ENCODE results near the gene CTNNA2.

CTNNA2 gene

DNA sequence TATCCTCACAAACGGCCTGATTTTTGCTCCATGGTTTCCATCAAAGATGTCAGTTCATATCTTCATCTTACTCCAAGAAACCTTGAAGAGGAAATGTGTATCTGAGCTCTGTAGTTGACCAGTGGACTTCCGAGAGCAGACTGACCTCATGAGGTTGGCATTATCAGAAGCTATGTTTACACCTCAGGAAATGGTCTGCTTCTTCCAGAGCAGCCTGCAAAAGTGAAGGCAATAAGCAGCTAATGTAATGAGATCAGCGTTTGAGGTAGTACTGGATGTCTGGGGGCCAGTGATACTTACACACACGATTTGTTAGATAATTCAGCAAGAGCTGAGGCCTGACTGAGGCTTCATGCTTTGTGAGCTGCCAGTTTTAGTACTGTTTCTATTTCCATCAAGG is 602.0 kb downstream of the CTNNA2 start:
- Histone ChIP-seq H3K36me3 (ENCODE audit: control insufficient read depth in 1 of 2, insufficient read depth in 2 of 2, low read depth in 1 of 2, low read length in 2 of 2) (no peaks in the 10 kb centered on the region), H2BK15ac (ENCODE audit: low read depth, poor library complexity, severe bottlenecking) (no peak overlapping the region), H3K9ac (ENCODE audit: low read length) (no peak overlapping the region), H3K14ac (ENCODE audit: low read length in 2 of 2) (no peak overlapping the region), H2AK5ac (ENCODE audit: low read length, severe bottlenecking) (no peak overlapping the region), H2AFZ (ENCODE audit: low read depth, low read length) (no peak overlapping the region), H4K8ac (ENCODE audit: low read length) (no peak overlapping the region), H3K18ac (ENCODE audit: low read depth in 1 of 2, low read length in 2 of 2) (no peak overlapping the region), H3K79me1 (replicated peaks; ENCODE audit: low read length, poor library complexity, severe bottlenecking) (no peaks in the 10 kb centered on the region), H3K27me3 (ENCODE audit: control insufficient read depth in 1 of 2, insufficient read depth in 1 of 2, low read length in 2 of 2) (peaks cover 0 to 3% of the 10 kb centered on the region in 2 experiments), H3K9me3 (ENCODE audit: control insufficient read depth, low read length) (no peaks in the 10 kb centered on the region), H3K23ac (ENCODE audit: low read length in 2 of 2) (no peak overlapping the region), H2BK12ac (ENCODE audit: low read length in 2 of 2) (no peak overlapping the region), H2BK120ac (ENCODE audit: low read depth, low read length) (no peak overlapping the region), H3K4me1 (ENCODE audit: control insufficient read depth, insufficient read depth, low read depth, low read length) (no peaks in the 10 kb centered on the region), H3K4me2 (ENCODE audit: low read length, poor library complexity, severe bottlenecking) (no peak overlapping the region), H3K4me3 (ENCODE audit: insufficient read depth in 1 of 2, low read depth in 1 of 2, low read length in 2 of 2) (no peak overlapping the region), H3K27ac (ENCODE audit: low read length, poor library complexity, severe bottlenecking) (no peak overlapping the region), H4K91ac (ENCODE audit: low read length) (no peak overlapping the region), H3K4ac (ENCODE audit: low read depth in 1 of 2, low read length in 2 of 2) (no peak overlapping the region), H2BK5ac (ENCODE audit: low read depth, low read length, poor library complexity, severe bottlenecking) (no peak overlapping the region)
- no peak for DNase-seq
- WGBS: 36% methylated on average over 3 of the region's 4 CpGs

GRCh38 chr2:80117401-80117800 is 604.5 kb downstream of the CTNNA2 start:
- no peaks in the 10 kb centered on the region for H3K79me1 ChIP-seq (replicated peaks; ENCODE audit: low read length, poor library complexity, severe bottlenecking)
- no peak overlapping the region for H3K18ac ChIP-seq (ENCODE audit: low read depth in 1 of 2, low read length in 2 of 2)
- no peak overlapping the region for H2AFZ ChIP-seq (ENCODE audit: low read depth, low read length)
- H3K4me3 ChIP-seq (ENCODE audit: insufficient read depth in 1 of 2, low read depth in 1 of 2, low read length in 2 of 2): no peak overlapping the region
- H2BK120ac ChIP-seq (ENCODE audit: low read depth, low read length): no peak overlapping the region
- H2AK5ac ChIP-seq (ENCODE audit: low read length, severe bottlenecking): no peak overlapping the region
- H3K9ac ChIP-seq (ENCODE audit: low read length): no peak overlapping the region
- H3K23ac ChIP-seq (ENCODE audit: low read length in 2 of 2): no peak overlapping the region
- H4K8ac ChIP-seq (ENCODE audit: low read length): no peak overlapping the region
- H2BK5ac ChIP-seq (ENCODE audit: low read depth, low read length, poor library complexity, severe bottlenecking): no peak overlapping the region
- no peak for DNase-seq
- no peak overlapping the region for H2BK12ac ChIP-seq (ENCODE audit: low read length in 2 of 2)
- no peak overlapping the region for H4K91ac ChIP-seq (ENCODE audit: low read length)
- H3K4me2 ChIP-seq (ENCODE audit: low read length, poor library complexity, severe bottlenecking): no peak overlapping the region
- H3K27ac ChIP-seq (ENCODE audit: low read length, poor library complexity, severe bottlenecking): no peak overlapping the region
- no peak overlapping the region for H3K14ac ChIP-seq (ENCODE audit: low read length in 2 of 2)
- H3K4me1 ChIP-seq (ENCODE audit: control insufficient read depth, insufficient read depth, low read depth, low read length): no peaks in the 10 kb centered on the region
- H2BK15ac ChIP-seq (ENCODE audit: low read depth, poor library complexity, severe bottlenecking): no peak overlapping the region
- no peaks in the 10 kb centered on the region for H3K36me3 ChIP-seq (ENCODE audit: control insufficient read depth in 1 of 2, insufficient read depth in 2 of 2, low read depth in 1 of 2, low read length in 2 of 2)
- H3K9me3 ChIP-seq (ENCODE audit: control insufficient read depth, low read length): no peaks in the 10 kb centered on the region
- H3K4ac ChIP-seq (ENCODE audit: low read depth in 1 of 2, low read length in 2 of 2): no peak overlapping the region
- H3K27me3 ChIP-seq (ENCODE audit: control insufficient read depth in 1 of 2, insufficient read depth in 1 of 2, low read length in 2 of 2): peaks cover 0 to 4% of the 10 kb centered on the region in 2 experiments

- no peak overlapping the region for H4K91ac ChIP-seq (ENCODE audit: low read length)
- no peak overlapping the region for H2AK5ac ChIP-seq (ENCODE audit: low read length, severe bottlenecking)
- no peaks in the 10 kb centered on the region for H3K4me1 ChIP-seq (ENCODE audit: control insufficient read depth, insufficient read depth, low read depth, low read length)
- H3K23ac ChIP-seq (ENCODE audit: low read length in 2 of 2): no peak overlapping the region
- no peak overlapping the region for H2BK5ac ChIP-seq (ENCODE audit: low read depth, low read length, poor library complexity, severe bottlenecking)
- H3K4me3 ChIP-seq (ENCODE audit: insufficient read depth in 1 of 2, low read depth in 1 of 2, low read length in 2 of 2): no peak overlapping the region
- H3K9me3 ChIP-seq (ENCODE audit: control insufficient read depth, low read length): no peaks in the 10 kb centered on the region
- no peak overlapping the region for H3K9ac ChIP-seq (ENCODE audit: low read length)
- H4K8ac ChIP-seq (ENCODE audit: low read length): no peak overlapping the region
- no peak overlapping the region for H3K18ac ChIP-seq (ENCODE audit: low read depth in 1 of 2, low read length in 2 of 2)
- H3K27ac ChIP-seq (ENCODE audit: low read length, poor library complexity, severe bottlenecking): no peak overlapping the region
- no peak overlapping the region for H2BK12ac ChIP-seq (ENCODE audit: low read length in 2 of 2)
- no peak overlapping the region for H2AFZ ChIP-seq (ENCODE audit: low read depth, low read length)
- no peak overlapping the region for H2BK120ac ChIP-seq (ENCODE audit: low read depth, low read length)
- no peak overlapping the region for H3K14ac ChIP-seq (ENCODE audit: low read length in 2 of 2)
- no peak overlapping the region for H3K4ac ChIP-seq (ENCODE audit: low read depth in 1 of 2, low read length in 2 of 2)
- H3K36me3 ChIP-seq (ENCODE audit: control insufficient read depth in 1 of 2, insufficient read depth in 2 of 2, low read depth in 1 of 2, low read length in 2 of 2): no peaks in the 10 kb centered on the region
- H3K79me1 ChIP-seq (replicated peaks; ENCODE audit: low read length, poor library complexity, severe bottlenecking): no peaks in the 10 kb centered on the region
- H3K4me2 ChIP-seq (ENCODE audit: low read length, poor library complexity, severe bottlenecking): no peak overlapping the region
- DNase-seq: no peak
- peaks cover 0 to 10% of the 10 kb centered on the region in 2 experiments for H3K27me3 ChIP-seq (ENCODE audit: control insufficient read depth in 1 of 2, insufficient read depth in 1 of 2, low read length in 2 of 2)
- H2BK15ac ChIP-seq (ENCODE audit: low read depth, poor library complexity, severe bottlenecking): no peak overlapping the region
- 72% methylated on average over 2 of the region's 3 CpGs for WGBS
Observed at GRCh38 chr2:80120866-80121265, 608.0 kb downstream of the CTNNA2 start.

GRCh38 chr2:80122675-80123074 is 609.8 kb downstream of the CTNNA2 start:
- H2AK5ac ChIP-seq (ENCODE audit: low read length, severe bottlenecking): no peak overlapping the region
- H3K23ac ChIP-seq (ENCODE audit: low read length in 2 of 2): no peak overlapping the region
- no peak overlapping the region for H3K4ac ChIP-seq (ENCODE audit: low read depth in 1 of 2, low read length in 2 of 2)
- H2AFZ ChIP-seq (ENCODE audit: low read depth, low read length): no peak overlapping the region
- no peak overlapping the region for H4K91ac ChIP-seq (ENCODE audit: low read length)
- H2BK5ac ChIP-seq (ENCODE audit: low read depth, low read length, poor library complexity, severe bottlenecking): no peak overlapping the region
- H2BK12ac ChIP-seq (ENCODE audit: low read length in 2 of 2): no peak overlapping the region
- H3K27me3 ChIP-seq (ENCODE audit: control insufficient read depth in 1 of 2, insufficient read depth in 1 of 2, low read length in 2 of 2): peaks cover 0 to 10% of the 10 kb centered on the region in 2 experiments
- no peak overlapping the region for H2BK15ac ChIP-seq (ENCODE audit: low read depth, poor library complexity, severe bottlenecking)
- H3K4me1 ChIP-seq (ENCODE audit: control insufficient read depth, insufficient read depth, low read depth, low read length): no peaks in the 10 kb centered on the region
- H4K8ac ChIP-seq (ENCODE audit: low read length): no peak overlapping the region
- no peak overlapping the region for H2BK120ac ChIP-seq (ENCODE audit: low read depth, low read length)
- no peaks in the 10 kb centered on the region for H3K36me3 ChIP-seq (ENCODE audit: control insufficient read depth in 1 of 2, insufficient read depth in 2 of 2, low read depth in 1 of 2, low read length in 2 of 2)
- no peak for DNase-seq
- H3K4me2 ChIP-seq (ENCODE audit: low read length, poor library complexity, severe bottlenecking): no peak overlapping the region
- H3K4me3 ChIP-seq (ENCODE audit: insufficient read depth in 1 of 2, low read depth in 1 of 2, low read length in 2 of 2): no peak overlapping the region
- WGBS: 87% methylated on average over 5 of the region's 5 CpGs
- no peak overlapping the region for H3K27ac ChIP-seq (ENCODE audit: low read length, poor library complexity, severe bottlenecking)
- no peaks in the 10 kb centered on the region for H3K9me3 ChIP-seq (ENCODE audit: control insufficient read depth, low read length)
- no peak overlapping the region for H3K18ac ChIP-seq (ENCODE audit: low read depth in 1 of 2, low read length in 2 of 2)
- no peaks in the 10 kb centered on the region for H3K79me1 ChIP-seq (replicated peaks; ENCODE audit: low read length, poor library complexity, severe bottlenecking)
- H3K14ac ChIP-seq (ENCODE audit: low read length in 2 of 2): no peak overlapping the region
- no peak overlapping the region for H3K9ac ChIP-seq (ENCODE audit: low read length)
